ENCODE data around the gene C1orf21.

The C1orf21 gene

DNA sequence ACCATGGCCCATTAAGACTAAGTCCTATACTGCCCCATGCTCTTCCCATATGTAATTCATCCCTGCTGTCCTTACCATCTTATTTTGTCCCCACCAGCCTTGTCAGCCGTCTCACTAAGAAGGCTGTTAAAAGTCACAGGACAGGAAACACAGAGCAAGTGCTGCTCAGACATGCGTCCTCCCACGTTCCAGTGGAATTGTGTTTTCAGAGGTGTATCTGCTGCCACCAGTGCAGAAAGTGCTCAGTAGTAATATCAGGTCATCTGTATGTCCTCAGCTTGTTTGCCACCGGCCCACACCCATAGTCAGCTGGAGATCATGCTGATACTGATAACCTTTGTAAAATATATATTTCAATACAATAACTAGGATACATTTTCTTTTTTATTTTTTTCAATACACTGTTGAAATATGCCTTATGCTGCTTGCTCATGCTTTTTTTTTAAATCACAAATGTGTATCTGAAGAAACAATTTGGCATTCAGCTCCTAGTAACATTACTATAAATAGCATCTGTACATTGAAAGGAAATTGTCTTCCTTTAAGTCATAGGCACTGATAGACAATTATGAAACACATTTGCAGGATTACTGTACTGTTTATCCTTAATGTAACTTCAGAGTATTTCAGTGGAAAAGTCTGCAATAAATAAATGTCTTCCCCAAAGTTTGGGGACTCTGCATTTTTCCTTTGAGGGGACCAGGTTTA lies 211.0 kb downstream of the C1orf21 start:
- no peak for TF ChIP-seq CTCF (IDR thresholded peaks at IDR 0.05)

DNA sequence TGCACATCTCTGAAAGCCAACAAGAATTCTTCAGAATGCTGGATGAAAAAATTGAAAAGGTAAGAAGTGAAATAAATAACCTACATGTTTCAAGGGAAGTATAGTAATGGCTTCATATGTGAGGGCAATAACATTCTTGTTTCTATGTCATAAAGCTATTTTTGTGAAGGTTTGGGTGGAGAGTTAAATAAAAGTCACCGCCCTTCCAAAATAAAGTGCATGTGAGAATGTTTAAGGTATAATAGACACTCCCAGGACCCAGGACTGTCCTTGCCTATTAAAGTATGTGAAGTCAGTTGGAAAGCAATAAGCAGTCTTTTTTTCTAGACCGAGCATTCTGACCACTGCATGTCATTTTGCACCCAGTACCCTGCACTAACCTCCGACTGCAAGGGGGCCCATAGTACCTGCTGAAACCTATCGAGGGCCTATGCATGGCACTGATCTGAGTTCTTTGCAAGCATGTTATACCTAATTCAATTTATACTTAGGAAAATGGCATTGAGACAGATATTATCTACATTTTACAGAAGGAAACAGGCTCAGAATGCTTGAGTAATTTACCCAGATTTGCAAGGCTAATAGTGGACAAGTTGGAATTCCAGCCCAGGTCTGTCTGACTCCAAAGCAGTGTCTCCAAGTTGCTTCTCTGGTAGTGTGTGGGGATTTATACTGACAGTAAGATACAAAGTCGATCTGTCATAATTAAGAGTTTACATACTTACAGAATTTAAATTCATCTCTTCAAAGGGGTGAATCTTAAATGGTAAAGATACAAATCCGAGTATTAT lies 211.8 kb downstream of the C1orf21 start:
- TF ChIP-seq CTCF (IDR thresholded peaks at IDR 0.05), result no peak

GRCh38 chr1:184604152-184604900 lies 217.5 kb downstream of the C1orf21 start:
- TF ChIP-seq CTCF (IDR thresholded peaks at IDR 0.05), result no peak

- TF ChIP-seq CTCF (IDR thresholded peaks at IDR 0.05), result no peak
Measured at GRCh38 chr1:184605941-184606340, 219.1 kb downstream of the C1orf21 start.

- no peak for TF ChIP-seq CTCF (IDR thresholded peaks at IDR 0.05)
Measured at GRCh38 chr1:184606786-184607185, 220.0 kb downstream of the C1orf21 start.

- no peak for TF ChIP-seq CTCF (IDR thresholded peaks at IDR 0.05)
Measured at GRCh38 chr1:184608581-184608980, 221.8 kb downstream of the C1orf21 start.

GRCh38 chr1:184608990-184609389 lies 222.2 kb downstream of the C1orf21 start:
- TF ChIP-seq CTCF (IDR thresholded peaks at IDR 0.05), result no peak
